Loucy (cell line): ENCODE results near the gene CASP6.

ENCODE experiments used
- H2AFZ ChIP-seq: fragments of 200-600 bp; sonication (generic); 2 replicates; pipeline ENCODE4 v1.6.0; 2016; ENCODE audit warnings: antibody characterized with exemption, mild to moderate bottlenecking, low read length, moderate library complexity
- H3F3A ChIP-seq: fragments of 200-600 bp; 2 replicates; pipeline ENCODE4 v1.6.0; 2016; ENCODE audit warnings: antibody characterized with exemption, low read depth, mild to moderate bottlenecking
- H3K27me3 ChIP-seq: fragments of 200-600 bp; sonication (generic); 2 replicates; pipeline ENCODE4 v1.6.1; 2014; ENCODE audit warnings: low read length, mild to moderate bottlenecking; ENCODE audit not compliant: insufficient read depth, poor library complexity, severe bottlenecking
- H3K36me3 ChIP-seq: fragments of 200-600 bp; sonication (generic); 2 replicates; pipeline ENCODE4 v1.6.1; 2016; ENCODE audit warnings: low read length; ENCODE audit not compliant: insufficient read depth
- H3K4me1 ChIP-seq: fragments of 200-600 bp; sonication (generic); 2 replicates; pipeline ENCODE4 v1.5.1; 2014; ENCODE audit warnings: low read length, mild to moderate bottlenecking; ENCODE audit not compliant: insufficient read depth, poor library complexity, severe bottlenecking
- H3K4me2 ChIP-seq: fragments of 200-600 bp; sonication (generic); 2 replicates; pipeline ENCODE4 v1.6.0; 2014; ENCODE audit warnings: antibody characterized with exemption, low read length, low read depth, mild to moderate bottlenecking; ENCODE audit not compliant: poor library complexity, severe bottlenecking
- H3K4me3 ChIP-seq: fragments of 200-600 bp; sonication (generic); 2 replicates; pipeline ENCODE4 v1.5.1; 2014; ENCODE audit warnings: low read length, mild to moderate bottlenecking, mixed read lengths; ENCODE audit not compliant: poor library complexity, severe bottlenecking
- H3K79me2 ChIP-seq: fragments of 200-600 bp; sonication (generic); 2 replicates; pipeline ENCODE4 v1.6.1; 2014; ENCODE audit warnings: low read length; ENCODE audit not compliant: insufficient read depth
- H3K9ac ChIP-seq: fragments of 200-600 bp; sonication (generic); 2 replicates; pipeline ENCODE4 v1.6.0; 2014; ENCODE audit warnings: mild to moderate bottlenecking, low read depth, low read length, moderate library complexity; ENCODE audit not compliant: poor library complexity, severe bottlenecking
- H3K9me2 ChIP-seq: fragments of 200-600 bp; sonication (generic); replicated peaks from 2 replicates; pipeline ENCODE4 v1.6.1; 2016; ENCODE audit warnings: low read depth, low read length, mixed read lengths
- H3K9me3 ChIP-seq: fragments of 200-600 bp; sonication (generic); 2 replicates; pipeline ENCODE4 v1.6.1; 2014; ENCODE audit warnings: mild to moderate bottlenecking, antibody characterized with exemption, low read length, low read depth; ENCODE audit not compliant: insufficient read depth
- H4K20me1 ChIP-seq: fragments of 200-600 bp; sonication (generic); 2 replicates; pipeline ENCODE4 v1.6.0; 2014; ENCODE audit warnings: antibody characterized with exemption, low read length, mild to moderate bottlenecking; ENCODE audit not compliant: insufficient read depth, poor library complexity, severe bottlenecking
- EZH2phosphoT487 ChIP-seq: fragments of 200-600 bp; IDR thresholded peaks from 2 replicates; pipeline ENCODE4 v1.6.1; 2018; ENCODE audit warnings: antibody characterized with exemption, mild to moderate bottlenecking, moderate library complexity, borderline replicate concordance
- TF ChIP-seq, protein P1 (sequence below): fragments of 200-600 bp; sonication (generic); conservative IDR thresholded peaks from 2 replicates; pipeline ENCODE4 v1.5.1; 2014; ENCODE audit warnings: mild to moderate bottlenecking, antibody characterized with exemption, low read length

CASP6 gene

GRCh38 chr4:109746728-109747127 is 43.5 kb upstream of the CASP6 start:
- Histone ChIP-seq H3K36me3 (no peaks in the 10 kb centered on the region), H3F3A (no peaks in the 10 kb centered on the region), H3K9me3 (no peaks in the 10 kb centered on the region), H3K9me2 (no peaks in the 10 kb centered on the region), H4K20me1 (no peaks in the 10 kb centered on the region), H3K4me2 (no peak overlapping the region), H3K4me3 (no peak overlapping the region), H3K9ac (no peak overlapping the region), H2AFZ (no peak overlapping the region), H3K4me1 (no peaks in the 10 kb centered on the region), H3K79me2 (no peaks in the 10 kb centered on the region), H3K27me3 (no peaks in the 10 kb centered on the region)
- no peak for TF ChIP-seq EZH2phosphoT487
- TF ChIP-seq, protein P1, sequence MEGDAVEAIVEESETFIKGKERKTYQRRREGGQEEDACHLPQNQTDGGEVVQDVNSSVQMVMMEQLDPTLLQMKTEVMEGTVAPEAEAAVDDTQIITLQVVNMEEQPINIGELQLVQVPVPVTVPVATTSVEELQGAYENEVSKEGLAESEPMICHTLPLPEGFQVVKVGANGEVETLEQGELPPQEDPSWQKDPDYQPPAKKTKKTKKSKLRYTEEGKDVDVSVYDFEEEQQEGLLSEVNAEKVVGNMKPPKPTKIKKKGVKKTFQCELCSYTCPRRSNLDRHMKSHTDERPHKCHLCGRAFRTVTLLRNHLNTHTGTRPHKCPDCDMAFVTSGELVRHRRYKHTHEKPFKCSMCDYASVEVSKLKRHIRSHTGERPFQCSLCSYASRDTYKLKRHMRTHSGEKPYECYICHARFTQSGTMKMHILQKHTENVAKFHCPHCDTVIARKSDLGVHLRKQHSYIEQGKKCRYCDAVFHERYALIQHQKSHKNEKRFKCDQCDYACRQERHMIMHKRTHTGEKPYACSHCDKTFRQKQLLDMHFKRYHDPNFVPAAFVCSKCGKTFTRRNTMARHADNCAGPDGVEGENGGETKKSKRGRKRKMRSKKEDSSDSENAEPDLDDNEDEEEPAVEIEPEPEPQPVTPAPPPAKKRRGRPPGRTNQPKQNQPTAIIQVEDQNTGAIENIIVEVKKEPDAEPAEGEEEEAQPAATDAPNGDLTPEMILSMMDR = no peak

- H3K4me1 ChIP-seq = no peaks in the 10 kb centered on the region
- no peaks in the 10 kb centered on the region for H3K27me3 ChIP-seq
- TF ChIP-seq, protein P1 = no peak
- TF ChIP-seq EZH2phosphoT487 = no peak
- no peaks in the 10 kb centered on the region for H3K9me2 ChIP-seq
- no peaks in the 10 kb centered on the region for H4K20me1 ChIP-seq
- no peak overlapping the region for H3K4me2 ChIP-seq
- H2AFZ ChIP-seq = no peak overlapping the region
- H3K9me3 ChIP-seq = no peaks in the 10 kb centered on the region
- H3K36me3 ChIP-seq = no peaks in the 10 kb centered on the region
- no peaks in the 10 kb centered on the region for H3K79me2 ChIP-seq
- no peaks in the 10 kb centered on the region for H3F3A ChIP-seq
- no peak overlapping the region for H3K4me3 ChIP-seq
- no peak overlapping the region for H3K9ac ChIP-seq
Measured at GRCh38 chr4:109745830-109746229, 42.6 kb upstream of the CASP6 start.

- no peaks in the 10 kb centered on the region for H3K4me1 ChIP-seq
- TF ChIP-seq EZH2phosphoT487 = no peak
- TF ChIP-seq, protein P1 = no peak
- no peak overlapping the region for H3K4me3 ChIP-seq
Measured at GRCh38 chr4:109739547-109739946, 36.3 kb upstream of the CASP6 start.

More at GRCh38 chr4:109739547-109739946, 36.3 kb upstream of the CASP6 start:
- H3F3A ChIP-seq = no peaks in the 10 kb centered on the region
- H3K79me2 ChIP-seq = no peaks in the 10 kb centered on the region
- no peak overlapping the region for H3K4me2 ChIP-seq
- no peaks in the 10 kb centered on the region for H3K9me2 ChIP-seq
- H3K27me3 ChIP-seq = no peaks in the 10 kb centered on the region
- H4K20me1 ChIP-seq = no peaks in the 10 kb centered on the region
- H3K36me3 ChIP-seq = no peaks in the 10 kb centered on the region
- no peaks in the 10 kb centered on the region for H3K9me3 ChIP-seq
- H3K9ac ChIP-seq = no peak overlapping the region
- no peak overlapping the region for H2AFZ ChIP-seq
